ENCODE measurements around the gene STAC. TPM values are rescaled to one million over a fixed set of nuclear protein-coding genes. Genes with fewer than 3 reads are reported as not detected.
"Not testable (repeated sequence)": the region's sequence is repeated elsewhere in the genome, so short reads cannot be mapped to it uniquely, and the experiment has no call there.

The STAC gene
- total RNA-seq, 1 donor from 2014 or later, result not detected

DNA sequence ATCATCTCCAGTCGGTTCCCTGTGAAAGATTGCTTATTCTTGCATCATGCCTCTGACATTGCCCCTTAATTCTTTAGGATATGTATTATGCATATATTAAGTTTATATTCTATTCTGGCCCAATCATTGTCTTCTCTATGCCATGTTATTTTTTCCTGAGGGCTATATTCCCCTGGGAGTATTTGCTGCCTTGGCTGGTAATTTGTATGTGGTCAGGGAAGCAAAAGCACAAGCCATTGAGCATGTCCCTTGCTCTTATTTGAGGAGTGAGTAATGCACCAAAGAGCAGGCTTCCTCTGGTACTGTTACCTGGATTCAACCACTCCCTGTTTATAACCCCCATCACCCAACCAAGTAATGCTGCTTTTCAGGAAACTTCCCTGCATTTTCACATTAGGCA is 36.3 kb downstream of the STAC start:
- intact Hi-C loops (cut with micrococcal nuclease), result no loop called here

DNA sequence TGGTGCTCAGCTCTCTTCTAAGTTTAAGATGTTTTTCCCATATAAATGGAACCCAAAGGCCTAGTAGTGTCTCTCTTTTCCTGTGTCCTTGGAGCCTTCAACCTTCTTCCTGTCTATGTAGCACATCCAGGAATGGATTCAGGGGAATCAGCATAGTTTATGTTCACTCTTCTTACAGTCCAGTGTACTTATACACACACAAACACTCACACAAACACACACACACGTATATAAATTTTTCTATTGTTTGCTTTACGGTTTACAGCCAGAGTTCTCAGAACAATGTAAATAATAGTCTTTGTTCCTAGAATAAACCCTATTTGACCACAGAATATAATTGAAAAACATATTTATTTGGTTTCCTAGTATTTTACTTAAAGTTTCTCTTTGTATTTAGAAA is 36.9 kb downstream of the STAC start:
- intact Hi-C loops (cut with micrococcal nuclease), result no loop called here

DNA sequence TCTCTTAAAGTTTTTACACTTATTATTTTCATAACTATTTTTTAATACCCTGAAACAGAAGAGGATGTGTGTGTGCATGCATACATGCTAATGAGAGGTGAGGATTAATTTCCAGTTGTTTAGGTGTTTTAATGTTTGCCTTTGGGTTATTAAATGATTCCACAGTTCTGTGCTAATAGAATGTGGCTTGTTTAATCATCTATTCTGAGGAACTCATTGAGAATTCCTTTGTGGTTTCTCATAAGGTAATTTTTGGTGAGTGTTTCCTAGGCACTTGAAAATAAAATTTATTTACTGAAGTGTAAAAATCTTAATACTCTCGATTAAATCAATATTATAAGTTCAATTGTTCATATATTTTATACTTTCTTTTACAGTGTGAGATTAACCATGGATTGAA is 38.0 kb downstream of the STAC start:
- intact Hi-C loops (cut with micrococcal nuclease), result no loop called here

DNA sequence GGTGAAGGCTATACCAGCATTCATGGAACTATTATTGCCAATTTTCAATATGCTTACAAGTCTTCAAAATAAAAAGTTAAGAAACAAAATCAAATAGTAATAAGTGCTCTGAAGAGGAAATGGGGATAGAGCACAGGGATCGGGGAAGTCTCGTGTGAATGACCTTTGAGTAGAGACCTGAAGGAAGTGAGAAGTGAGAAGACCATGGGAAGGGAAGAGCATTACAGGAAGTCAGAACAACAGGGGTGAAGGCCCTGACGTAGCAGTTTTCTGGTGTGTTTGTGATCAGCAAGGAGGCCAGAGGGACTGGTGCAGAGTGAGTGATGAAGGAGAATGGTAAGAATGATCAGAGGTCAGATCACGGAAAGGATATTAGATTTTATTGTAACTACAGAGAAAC is 48.1 kb downstream of the STAC start:
- intact Hi-C loops (cut with micrococcal nuclease), result no loop called here

DNA sequence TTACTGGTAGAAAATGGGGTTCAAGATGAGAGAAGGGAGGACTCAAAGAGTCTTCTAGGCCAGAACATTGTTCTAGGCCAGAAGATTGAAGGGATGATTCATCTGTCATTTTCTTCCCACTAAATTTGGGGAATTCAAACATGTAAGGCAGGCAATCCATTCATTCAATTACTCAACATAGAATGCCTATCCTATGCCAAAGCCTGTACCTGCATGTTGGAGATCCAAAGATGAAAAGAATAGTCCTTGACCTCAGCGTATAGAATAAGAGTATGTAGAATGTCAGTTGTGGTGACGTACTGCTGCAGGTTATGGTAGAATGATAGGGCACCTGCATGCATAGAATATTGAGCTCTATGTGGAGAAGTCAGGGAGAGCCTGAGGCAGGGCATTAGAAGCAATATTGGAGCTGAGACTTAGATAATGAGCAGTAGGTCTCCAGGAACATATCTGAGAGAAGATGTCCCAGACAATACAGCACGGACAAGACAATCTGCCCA is 49.7 kb downstream of the STAC start:
- intact Hi-C loops (cut with micrococcal nuclease), result no loop called here

DNA sequence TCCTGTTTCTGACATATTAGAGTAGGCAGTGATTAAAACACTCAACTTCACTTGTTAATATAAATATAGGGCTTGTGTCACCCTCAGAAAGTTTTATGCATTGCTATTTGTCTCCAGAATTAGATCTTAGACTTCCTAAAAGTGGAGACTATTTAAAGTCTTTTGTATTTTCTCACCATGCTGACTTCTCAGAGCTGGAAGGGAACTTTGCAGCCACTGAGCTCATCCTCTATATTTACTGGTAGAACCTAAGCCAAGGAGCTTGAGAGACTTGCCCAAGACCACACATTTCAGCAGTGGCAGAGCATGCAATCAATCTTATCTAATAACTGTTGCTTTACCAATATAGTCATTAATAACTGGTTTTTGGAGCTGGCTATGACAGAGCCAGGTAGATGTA is 53.2 kb downstream of the STAC start:
- intact Hi-C loops (cut with micrococcal nuclease), result no loop called here

DNA sequence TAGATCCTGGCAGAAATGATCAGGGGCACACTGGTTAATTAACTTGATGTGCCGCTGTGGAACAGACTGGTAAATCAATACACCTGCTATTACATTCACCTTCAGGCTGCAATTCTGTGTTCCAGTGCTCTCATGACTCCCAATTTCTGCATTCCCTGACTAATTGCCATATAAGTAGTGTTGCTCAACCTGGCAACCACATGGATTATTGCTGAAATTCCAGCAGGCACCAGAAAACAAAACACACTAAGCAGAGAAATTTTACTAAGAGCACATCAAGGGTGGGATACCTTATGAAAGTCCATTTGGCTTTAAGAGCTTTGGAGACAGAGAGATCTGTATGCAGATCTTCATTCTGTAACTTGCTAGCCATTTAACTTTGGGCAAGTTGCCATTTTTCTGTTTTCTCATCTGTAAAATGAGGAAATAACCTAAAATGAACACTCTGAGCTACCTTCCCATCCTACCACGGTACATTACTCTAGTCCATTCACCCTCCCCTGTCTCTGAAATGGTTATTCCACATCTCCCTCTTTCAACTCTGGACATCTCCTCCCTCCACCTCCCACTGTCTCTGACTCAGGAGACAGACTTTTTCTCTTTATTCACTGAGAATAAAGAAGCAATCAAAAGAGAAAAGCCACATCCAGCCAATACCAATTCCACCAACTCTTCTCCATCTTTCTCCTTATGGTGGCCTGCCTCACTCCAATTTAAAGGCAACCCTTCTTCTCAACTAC is 54.6 kb downstream of the STAC start:
- intact Hi-C loops (cut with micrococcal nuclease), result no loop called here

DNA sequence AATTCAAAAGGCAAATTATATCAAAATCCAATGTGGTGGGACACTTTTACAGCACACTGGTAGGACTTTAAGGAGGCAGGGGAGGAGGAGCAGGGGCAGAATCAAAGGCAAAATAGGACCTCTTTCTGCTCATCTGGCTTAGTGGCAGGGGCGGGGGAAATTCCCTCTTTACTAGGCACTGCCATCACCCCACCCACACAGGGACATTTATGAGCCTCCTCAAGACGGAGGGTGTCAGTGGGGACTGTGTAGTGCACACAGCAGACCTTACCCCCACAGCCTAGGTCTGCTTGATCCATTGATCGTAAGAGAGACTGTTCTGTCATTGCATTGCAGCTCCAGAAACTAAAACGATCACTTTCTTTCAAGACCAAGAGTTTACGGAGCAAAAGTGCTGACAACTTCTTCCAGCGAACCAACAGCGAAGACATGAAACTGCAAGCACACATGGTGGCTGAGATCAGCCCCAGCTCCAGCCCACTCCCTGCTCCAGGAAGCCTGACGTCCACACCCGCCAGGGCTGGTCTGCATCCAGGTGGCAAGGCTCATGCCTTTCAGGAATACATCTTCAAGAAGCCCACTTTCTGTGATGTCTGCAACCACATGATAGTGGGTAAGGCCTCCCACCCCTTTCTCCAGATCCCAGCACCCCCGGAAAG is 62.9 kb downstream of the STAC start:
- intact Hi-C loops (cut with micrococcal nuclease), result no loop called here

DNA sequence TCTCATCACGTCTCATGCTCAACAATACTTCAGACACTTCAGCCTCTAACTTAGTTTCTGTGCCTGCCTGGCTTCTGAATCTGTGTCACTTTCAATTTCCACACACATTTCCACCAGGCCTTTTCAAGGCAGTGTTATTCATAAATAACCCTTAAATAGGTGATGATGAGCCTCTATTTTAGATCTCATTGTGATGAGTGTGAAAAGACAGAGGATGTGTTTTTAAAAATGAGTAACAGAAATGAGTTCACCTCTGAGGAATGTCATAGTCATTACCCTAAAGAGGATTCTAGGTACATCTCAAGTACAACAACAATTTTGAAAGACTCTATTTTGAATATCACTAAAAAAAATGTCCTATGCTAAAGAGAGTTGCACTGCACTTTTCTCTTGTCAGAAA is 64.6 kb downstream of the STAC start:
- intact Hi-C loops (cut with micrococcal nuclease), result no loop called here

DNA sequence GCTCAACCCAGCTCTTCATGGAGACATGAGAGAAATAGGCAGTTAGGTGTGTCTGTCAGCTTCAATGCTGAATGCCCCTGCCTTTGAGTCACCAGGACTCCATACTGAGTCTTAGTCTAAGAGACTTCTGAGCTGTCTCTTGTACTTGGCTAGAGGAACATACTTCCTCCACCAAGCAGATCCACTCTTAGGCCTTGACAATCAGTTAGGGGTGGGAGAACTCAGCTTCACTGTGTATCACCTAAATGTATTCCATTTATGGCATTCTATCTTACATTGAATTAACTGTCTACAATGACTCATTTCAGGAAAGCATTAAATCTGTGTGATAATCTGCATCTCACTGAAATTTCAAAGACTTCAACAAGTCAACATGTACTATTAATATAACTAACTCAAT is 66.0 kb downstream of the STAC start:
- intact Hi-C loops (cut with micrococcal nuclease), result no loop called here

DNA sequence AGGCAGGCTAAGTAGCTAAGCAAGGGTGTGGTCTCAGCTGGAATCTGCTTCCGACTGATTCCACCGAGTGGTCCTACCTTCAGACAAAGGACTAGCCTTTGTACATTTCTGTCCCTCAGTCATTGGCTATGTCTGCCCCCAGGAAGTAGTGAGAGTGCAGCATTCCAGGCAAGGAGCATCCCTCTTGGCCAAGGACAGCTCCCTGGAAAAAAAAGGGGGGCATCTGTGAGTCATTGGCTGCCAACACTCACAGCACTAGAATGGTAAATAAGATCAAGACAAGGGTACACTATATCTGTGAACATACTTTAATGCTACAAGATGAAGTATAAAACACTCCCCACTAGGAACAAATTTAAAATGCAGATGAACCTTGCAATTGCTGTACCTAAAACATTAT is 66.8 kb downstream of the STAC start:
- intact Hi-C loops (cut with micrococcal nuclease), result no loop called here

DNA sequence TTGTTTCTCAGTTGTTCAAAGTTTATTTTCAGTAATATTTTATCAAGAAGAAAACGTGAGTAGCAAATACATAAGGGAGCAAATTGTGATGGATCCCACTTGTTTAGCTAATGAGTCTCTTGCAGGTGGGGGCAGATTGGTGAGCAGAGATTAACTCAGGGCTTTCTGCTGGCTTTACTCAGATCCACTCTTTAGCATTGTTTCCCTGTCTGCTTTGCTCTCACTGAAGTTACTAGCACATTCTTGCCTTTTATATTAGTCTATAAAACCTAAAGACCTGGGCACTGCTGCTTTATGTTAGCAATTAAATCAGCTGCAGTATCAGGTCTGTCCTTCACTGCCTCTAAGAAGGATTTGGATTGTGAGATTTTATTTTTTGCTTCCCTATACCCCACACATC is 71.5 kb downstream of the STAC start:
- intact Hi-C loops (cut with micrococcal nuclease), result no loop called here

DNA sequence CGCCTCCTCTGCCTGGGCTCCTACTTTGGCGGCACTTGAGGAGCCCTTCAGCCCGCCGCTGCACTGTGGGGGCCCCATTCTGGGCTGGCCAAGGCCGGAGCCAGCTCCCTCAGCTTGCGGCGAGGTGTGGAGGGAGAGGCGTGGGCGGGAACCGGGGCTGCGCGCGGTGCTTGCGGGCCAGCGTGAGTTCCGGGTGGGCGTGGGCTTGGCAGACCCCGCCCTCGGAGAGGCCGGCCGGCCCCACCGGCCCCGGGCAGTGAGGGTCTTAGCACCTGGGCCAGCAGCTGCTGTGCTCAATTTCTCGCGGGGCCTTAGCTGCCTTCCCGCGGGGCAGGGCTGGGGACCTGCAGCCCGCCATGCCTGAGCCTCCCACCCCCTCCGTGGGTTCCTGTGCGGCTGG is 72.9 kb downstream of the STAC start:
- intact Hi-C loops (cut with micrococcal nuclease), result not testable (repeated sequence)

DNA sequence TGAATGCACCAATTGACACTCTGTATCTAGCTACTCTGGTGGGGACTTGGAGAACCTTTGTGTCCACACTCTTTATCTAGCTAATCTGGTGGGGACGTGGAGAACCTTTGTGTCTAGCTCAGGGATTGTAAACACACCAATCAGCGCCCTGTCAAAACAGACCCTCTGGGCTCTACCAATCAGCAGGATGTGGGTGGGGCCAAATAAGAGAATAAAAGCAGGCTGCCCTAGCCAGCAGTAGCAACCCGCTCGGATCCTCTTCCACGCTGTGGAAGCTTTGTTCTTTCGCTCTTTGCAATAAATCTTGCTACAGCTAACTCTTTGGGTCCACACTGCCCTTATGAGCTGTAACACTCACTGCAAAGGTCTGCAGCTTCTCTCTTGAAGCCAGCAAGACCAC is 73.6 kb downstream of the STAC start:
- intact Hi-C loops (cut with micrococcal nuclease), result not testable (repeated sequence)

DNA sequence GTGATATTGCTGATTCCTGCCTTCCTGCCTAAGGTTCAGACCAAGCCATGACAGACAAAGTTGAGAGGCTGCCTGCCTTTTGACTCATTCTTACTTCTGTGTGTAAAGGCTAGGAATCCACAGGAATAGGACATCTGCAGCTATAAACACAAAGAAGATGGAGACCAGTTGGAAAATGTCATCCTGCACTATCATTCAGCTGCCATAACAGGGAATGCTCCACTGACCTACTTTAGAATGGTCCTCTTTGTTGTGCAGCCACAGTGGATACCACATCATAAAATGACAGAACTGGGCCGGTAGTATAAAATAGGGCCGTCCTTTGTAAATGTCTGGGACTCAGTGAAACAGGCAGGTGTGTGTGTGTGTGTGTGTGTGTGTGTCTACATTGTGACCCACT is 75.1 kb downstream of the STAC start:
- intact Hi-C loops (cut with micrococcal nuclease), result no loop called here

DNA sequence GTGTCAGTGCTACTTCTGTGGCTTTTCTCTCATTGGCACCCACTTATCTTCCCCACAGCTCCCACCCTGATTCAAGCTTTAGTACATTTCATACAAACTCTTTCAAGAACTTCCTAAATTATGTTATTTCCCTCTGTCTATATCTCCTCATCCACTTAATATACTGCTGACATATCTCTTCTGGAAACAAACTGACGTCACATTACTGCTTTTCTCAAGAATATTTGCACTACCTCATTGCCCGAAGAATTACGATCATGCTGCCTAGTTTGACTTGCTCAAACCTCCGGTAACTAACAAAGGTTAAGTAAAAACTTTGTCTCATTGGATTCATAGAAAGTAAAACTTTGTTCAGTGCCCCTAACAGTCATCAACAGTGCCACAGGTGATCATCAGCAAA is 76.5 kb downstream of the STAC start:
- intact Hi-C loops (cut with micrococcal nuclease), result no loop called here

DNA sequence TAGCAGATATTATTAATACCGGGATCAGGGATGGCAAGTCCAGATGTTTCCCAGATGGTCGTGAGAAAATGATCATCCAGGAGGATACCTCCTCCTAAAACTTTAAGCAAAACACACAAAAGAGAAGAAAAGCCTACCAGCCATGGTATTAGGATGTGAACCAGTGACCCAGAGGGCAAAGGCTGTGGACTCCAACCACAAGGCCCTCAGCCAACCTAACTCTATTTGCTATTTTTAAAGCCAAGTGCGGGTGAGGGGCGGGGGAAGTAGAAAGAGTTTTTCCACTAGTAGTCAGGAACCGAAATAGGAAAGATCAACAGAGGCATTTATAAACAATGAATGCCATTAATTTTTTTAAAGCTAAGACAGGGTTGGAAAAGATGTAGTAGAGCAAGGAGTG is 77.4 kb downstream of the STAC start:
- intact Hi-C loops (cut with micrococcal nuclease), result no loop called here

DNA sequence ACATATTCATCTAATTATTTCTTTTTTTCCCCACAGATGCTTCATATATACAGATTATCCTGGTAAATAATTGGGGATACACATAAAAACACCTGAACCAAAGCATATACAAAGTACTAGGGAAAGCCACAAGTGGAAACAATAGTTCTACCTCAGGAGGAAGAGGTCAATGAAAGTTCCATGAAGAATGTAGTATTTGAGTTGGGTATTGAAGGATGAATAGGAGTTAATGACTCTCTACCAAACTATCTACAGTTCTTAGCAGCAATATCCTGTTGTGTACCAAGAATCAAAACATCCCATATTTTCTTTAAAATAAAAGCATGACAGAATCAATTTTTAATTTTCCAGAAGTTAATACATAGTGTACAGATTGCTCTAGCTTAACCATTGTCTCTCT is 78.9 kb downstream of the STAC start:
- intact Hi-C loops (cut with micrococcal nuclease), result no loop called here

DNA sequence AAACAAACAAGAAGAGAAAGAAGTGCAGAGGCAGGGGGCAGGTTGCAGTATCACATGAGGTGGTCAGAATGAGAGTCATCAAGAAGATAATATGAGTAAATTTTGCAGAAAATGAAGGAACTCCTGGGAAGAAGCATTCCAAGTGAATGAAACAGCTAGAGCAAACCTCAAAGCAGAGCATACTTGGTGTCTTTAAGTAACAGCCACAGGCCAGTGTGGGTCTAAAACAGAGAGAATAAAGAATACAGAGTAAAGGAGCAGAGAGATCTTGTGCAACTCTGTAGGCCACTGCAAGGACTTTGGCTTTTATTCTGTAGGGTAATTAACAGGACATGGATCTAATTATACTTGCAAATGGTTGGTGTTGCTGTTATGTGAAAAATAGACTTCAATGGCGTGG is 81.3 kb downstream of the STAC start:
- intact Hi-C loops (cut with micrococcal nuclease), result no loop called here

DNA sequence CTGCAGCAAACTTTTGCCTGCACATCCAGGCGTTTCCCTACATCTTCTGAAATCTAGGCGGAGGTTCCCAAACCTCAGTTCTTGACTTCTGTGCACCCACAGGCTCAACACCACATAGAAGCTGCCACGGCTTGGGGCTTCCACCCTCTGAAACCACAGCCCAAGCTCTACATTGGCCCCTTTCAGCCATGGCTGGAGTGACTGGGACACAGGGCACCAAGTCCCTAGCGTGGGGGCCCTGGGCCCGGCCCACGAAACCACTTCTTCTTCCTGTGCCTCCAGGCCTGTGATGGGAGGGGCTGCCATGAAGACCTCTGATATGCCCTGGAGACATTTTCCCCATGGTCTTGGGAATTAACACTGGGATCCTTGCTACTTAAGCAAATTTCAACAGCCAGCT is 91.7 kb downstream of the STAC start:
- intact Hi-C loops (cut with micrococcal nuclease), result not testable (repeated sequence)

DNA sequence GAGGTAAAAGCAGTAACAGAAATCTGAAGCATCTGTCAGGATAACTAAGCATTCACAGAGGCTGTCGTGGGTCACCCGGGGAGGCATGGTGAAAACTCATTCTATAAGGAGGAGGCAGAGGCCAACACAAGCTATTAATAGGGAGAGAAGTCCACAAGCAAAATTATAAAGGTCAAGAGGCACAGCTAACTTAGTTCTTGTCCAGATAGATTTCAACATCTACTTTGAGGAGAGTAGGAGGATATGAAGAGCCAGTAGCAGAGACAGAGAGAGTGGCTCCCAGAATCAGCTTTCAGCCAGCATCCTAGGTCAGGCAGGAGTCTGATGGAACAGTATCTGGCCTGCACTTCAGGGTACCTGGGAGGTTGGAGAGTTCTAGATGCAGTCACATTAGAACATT is 95.3 kb downstream of the STAC start:
- intact Hi-C loops (cut with micrococcal nuclease), result no loop called here

DNA sequence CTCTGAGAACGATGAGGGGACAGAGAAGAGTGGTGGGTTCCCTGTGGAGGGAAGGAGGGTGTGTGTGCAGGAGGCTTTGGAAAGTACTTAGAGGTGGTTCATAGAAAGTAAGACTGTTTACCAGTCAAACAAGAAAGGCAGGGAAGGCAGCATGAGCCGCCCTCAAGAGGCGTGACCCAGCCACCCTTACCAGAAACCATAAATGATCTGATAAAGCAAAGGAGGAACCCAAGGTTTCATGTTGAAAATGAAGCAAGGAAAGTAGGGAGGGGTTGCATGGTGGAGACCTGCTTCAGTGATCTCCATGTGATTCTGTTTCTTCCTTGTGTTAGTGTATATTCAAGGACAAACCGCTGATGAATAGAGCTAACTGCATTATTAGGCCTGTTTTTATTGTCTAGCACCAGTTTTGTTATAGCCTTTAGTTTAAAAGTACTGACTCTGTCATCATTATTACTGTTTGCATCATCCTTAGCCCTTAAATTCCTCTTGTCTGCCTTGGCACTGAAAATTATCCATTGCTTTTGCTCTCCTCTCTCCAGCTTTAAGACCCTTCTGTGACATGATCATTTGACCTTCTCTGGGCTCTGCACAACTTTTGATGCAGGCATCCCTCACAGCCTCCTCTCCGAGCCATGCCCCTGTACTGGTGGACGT is 96.1 kb downstream of the STAC start:
- intact Hi-C loops (cut with micrococcal nuclease), result no loop called here

DNA sequence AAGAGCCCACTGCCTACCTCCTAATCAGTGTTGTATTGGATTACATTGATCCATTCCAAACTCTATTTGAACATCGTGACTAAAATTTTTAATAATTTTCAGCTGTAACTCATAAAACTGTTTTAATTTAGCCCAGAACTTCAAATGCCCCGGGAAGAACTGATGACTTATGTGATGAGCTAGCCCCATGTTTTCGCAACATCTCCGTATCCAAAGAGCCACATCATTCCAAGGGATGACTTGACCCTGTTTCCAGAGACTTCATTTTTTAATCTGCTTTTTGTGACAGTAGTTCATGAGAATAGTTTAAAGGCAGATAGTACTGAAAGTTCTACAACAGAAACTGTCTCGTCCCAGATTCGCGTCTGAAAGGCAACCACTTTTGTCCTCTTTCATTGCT is 97.4 kb downstream of the STAC start:
- intact Hi-C loops (cut with micrococcal nuclease), result no loop called here
